NCI-H345 treated with DMSO at 0.1 percent for 48 hours (cell line): Measurements from ENCODE around the gene KRTAP12-3.
"Not testable (repeated sequence)": the region's sequence is repeated elsewhere in the genome, so short reads cannot be mapped to it uniquely, and the experiment has no call there.

ENCODE experiments used
- DNase-seq: peaks from one replicate; lab custom pipeline; 2025; ENCODE audit not compliant: unreplicated experiment; lab: John Stamatoyannopoulos, UW

The KRTAP12-3 gene

GRCh38 chr21:44627181-44627822 is 30.4 kb upstream of the KRTAP12-3 start:
- not testable (repeated sequence) for DNase-seq

GRCh38 chr21:44627831-44628233 is 29.9 kb upstream of the KRTAP12-3 start:
- not testable (repeated sequence) for DNase-seq

- DNase-seq, result no peak
Measured at GRCh38 chr21:44628707-44629391, 28.9 kb upstream of the KRTAP12-3 start.

- no peak for DNase-seq
Measured at GRCh38 chr21:44630440-44630839, 27.3 kb upstream of the KRTAP12-3 start.

- DNase-seq, result no peak
Measured at GRCh38 chr21:44632067-44632466, 25.7 kb upstream of the KRTAP12-3 start.

GRCh38 chr21:44636209-44637017 is 21.3 kb upstream of the KRTAP12-3 start:
- no peak for DNase-seq

GRCh38 chr21:44637018-44637850 is 20.5 kb upstream of the KRTAP12-3 start, which contains the start of gene KRTAP10-10:
Gene KRTAP10-10 (plus strand): TSS chr21:44637356. CDS start chr21:44637418, 62 bp downstream.
- no peak for DNase-seq

- not testable (repeated sequence) for DNase-seq
Measured at GRCh38 chr21:44637851-44638348, 19.8 kb upstream of the KRTAP12-3 start.

- not testable (repeated sequence) for DNase-seq
Measured at GRCh38 chr21:44638506-44639330, 19.0 kb upstream of the KRTAP12-3 start.

GRCh38 chr21:44639331-44639655 is 18.4 kb upstream of the KRTAP12-3 start:
- no peak for DNase-seq

- no peak for DNase-seq
Measured at GRCh38 chr21:44640761-44641160, 17.0 kb upstream of the KRTAP12-3 start.

- DNase-seq, result no peak
Measured at GRCh38 chr21:44643741-44644310, 13.9 kb upstream of the KRTAP12-3 start.

GRCh38 chr21:44644878-44645277 is 12.9 kb upstream of the KRTAP12-3 start:
- no peak for DNase-seq

- DNase-seq, result not testable (repeated sequence)
Measured at GRCh38 chr21:44646366-44647221, 11.1 kb upstream of the KRTAP12-3 start, which contains the start of gene KRTAP10-11. Gene KRTAP10-11 (plus strand): TSS chr21:44646414. CDS start chr21:44646459, 45 bp downstream.

- DNase-seq, result peak; percentile 76
Measured at GRCh38 chr21:44647222-44647552, 10.5 kb upstream of the KRTAP12-3 start.

- no peak for DNase-seq
Measured at GRCh38 chr21:44648557-44649311, 9.0 kb upstream of the KRTAP12-3 start.

- no peak for DNase-seq
Measured at GRCh38 chr21:44649521-44650100, 8.1 kb upstream of the KRTAP12-3 start.
